SK-N-MC (cell line): ENCODE data around the gene FAM83C.

Experiments
- EZH2 ChIP-seq: fragments of 200-600 bp; sonication (generic); IDR thresholded peaks from one replicate; pipeline ENCODE4 v1.6.1; 2017; ENCODE audit warnings: antibody characterized with exemption
- POLR2AphosphoS5 ChIP-seq: IDR thresholded peaks from 2 replicates; pipeline ENCODE4 v1.6.1; 2012; ENCODE audit warnings: mild to moderate bottlenecking, low read depth, low read length, borderline replicate concordance

DNA sequence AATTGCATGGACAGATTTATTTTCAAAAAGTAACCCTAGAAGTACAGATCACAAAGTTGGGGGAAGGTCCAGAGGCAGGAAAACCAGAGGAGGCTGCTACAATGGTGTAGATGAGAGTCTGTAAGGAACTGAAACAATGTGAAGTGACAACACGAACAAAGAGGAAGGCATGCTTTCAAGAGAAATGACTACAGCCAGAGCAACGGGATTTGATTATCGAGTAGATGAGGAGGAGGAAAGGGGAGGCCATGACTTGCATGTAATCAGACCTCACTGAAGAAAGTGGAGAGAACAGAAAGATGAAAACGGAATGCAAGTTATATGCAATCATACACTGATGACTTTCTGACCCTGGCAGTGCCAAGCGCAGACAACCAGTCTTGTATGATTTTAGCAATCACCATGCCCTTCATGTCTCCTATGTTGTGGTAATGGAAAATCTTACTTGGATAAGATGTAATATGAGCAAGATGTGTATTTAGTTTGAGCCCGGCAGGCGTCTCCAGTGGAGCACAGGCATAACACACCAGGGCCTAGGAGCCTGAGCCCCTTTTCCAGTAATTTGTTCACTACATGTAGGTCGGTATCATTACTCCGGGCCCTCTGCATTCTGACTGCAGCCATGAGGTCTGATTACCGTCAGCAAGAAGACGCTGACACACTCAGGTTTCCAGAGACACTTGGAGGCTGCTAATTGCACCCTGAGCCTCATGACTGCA is 34.0 kb upstream of the FAM83C start:
- TF ChIP-seq POLR2AphosphoS5: no peak
- TF ChIP-seq EZH2: no peak
